A549 treated with Hydrocortisone at 1 μM for 4 hours (cell line): ENCODE results near the gene ZNF850. TPM values are rescaled to one million over a fixed set of nuclear protein-coding genes. Genes with fewer than 3 reads are reported as not detected.

ENCODE experiments used
- total RNA-seq: library from RNA; stranded (reverse); fragments of 200-300 nt; extraction: Qiagen RNA extraction; gene quantifications from 5 replicates; pipeline ENCODE4 v1.2.3, GENCODE V29; 2022

The ZNF850 gene
- 0.32 to 0.74 TPM (median 0.48 TPM) in 5 replicates for total RNA-seq

DNA sequence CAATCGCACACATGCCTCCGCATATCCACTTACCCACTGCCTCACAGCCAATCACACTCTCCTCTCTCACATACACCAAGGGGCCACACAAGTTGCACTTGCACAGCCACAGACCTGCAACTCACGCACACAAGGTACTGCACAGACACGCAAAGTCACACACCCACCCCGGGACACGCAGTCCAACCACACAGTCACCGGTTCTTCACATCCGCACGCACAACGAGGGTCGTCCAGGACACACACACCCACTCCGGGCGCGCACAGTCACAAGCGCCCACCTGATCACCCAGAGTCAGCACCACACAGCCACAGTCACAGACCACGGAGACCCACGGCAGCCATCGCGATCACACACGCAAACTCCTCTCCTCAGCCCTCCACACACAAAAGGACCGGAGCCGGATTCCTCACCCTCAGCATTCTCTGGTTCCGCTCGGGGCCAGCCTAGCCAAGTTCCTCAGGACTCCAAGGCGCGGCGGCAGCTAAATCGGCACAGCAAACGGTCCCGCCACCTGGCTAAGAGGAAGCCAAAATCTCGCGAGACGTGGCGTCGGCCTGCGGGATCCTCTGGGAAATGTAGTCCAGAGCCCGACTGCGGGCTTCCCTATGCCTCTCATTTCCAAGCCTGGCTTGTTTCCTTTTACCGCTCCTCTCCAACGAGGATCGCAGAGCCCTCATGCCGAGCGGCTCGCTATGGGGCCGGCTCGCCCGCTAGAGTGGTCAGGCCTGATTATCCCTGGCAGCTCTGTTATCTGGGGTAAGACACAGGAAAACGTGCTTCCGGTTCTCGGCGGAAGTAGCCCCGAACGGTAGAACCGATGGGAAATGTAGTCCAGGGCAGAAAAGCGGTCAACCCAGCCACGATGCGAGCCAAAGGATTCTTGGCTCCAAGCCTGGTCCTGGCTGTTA is at the start of gene ZNF850:
Gene ZNF850, minus strand, starts transcription at position 497 of the 912 bp plus-strand sequence. CDS start 10,201 bp downstream, outside the sequence.

DNA sequence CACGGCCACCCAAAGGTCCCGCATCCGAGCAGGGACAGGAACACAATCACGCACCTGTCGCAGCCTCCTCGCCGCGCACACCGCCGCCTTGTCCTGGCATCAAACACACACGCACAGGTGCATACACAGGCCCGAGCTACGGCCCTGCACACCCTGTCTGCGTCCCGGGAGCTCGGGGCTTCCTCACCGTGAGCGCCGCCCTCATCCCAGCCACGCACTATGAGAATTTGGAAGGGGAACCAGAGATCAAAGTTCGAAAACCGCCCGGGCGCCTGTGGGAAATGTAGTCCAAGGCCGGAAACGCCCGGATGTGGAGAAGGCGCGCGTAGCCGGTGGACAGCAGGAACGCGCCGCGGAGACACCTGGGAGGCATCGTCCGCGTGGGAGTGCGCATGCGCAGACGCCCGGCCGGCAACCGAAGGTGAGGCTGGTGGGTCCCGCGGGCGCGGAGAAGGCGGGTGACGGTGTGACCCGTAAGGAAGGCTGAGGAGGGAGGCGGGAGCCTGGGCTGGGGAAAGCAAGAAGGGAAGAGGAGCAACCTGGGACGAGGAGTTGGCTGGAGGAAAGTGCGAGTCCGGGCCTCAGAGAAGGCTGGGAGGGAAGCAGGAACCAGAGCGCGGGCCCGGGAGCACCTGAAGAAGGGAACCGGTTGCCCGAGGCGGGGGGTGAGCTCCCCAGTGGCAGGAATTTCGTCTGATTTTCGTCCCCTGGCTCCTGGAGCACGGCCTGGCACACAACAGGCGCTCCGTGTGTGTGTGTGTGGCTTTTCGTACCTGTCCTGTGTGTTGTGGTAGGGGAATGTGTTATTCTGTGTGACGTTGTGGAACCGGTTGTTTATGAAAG is 85.2 kb downstream of the ZNF850 start, which contains the start of gene ZNF567:
Gene ZNF567, plus strand, starts transcription at position 399 of the 843 bp plus-strand sequence. CDS start 7,256 bp downstream, outside the sequence.

Other genes starting within 250 kb of the ZNF850 start
- 4.9 to 12.9 TPM (median 5.8 TPM) in 5 replicates for gene ZNF260, start 244.5 kb downstream of the ZNF850 start, total RNA-seq
- gene ZNF529, start 199.5 kb downstream of the ZNF850 start, total RNA-seq, result 2.1 to 3.4 TPM (median 2.7 TPM) in 5 replicates
- 0.06 to 0.29 TPM (median 0.07 TPM) in 3 of 5 replicates, not detected in the others for gene ZNF382, start 167.5 kb downstream of the ZNF850 start, total RNA-seq
- gene ZNF461, start 106.0 kb downstream of the ZNF850 start, total RNA-seq, result 7.1 to 10.9 TPM (median 7.7 TPM) in 5 replicates
- 7.7 to 10.3 TPM (median 8.0 TPM) in 5 replicates for gene ZNF567, start 85.2 kb downstream of the ZNF850 start, total RNA-seq
- gene ZNF790, start 65.6 kb upstream of the ZNF850 start, total RNA-seq, result 0.10 to 0.29 TPM (median 0.18 TPM) in 5 replicates
- 0.05 to 0.25 TPM (median 0.15 TPM) in 5 replicates for gene ZNF345, start 78.1 kb upstream of the ZNF850 start, total RNA-seq
- gene ZNF829, start 143.5 kb upstream of the ZNF850 start, total RNA-seq, result 0.29 to 0.50 TPM (median 0.40 TPM) in 5 replicates
- 0.84 to 1.5 TPM (median 1.2 TPM) in 5 replicates for gene ZNF568, start 143.5 kb upstream of the ZNF850 start, total RNA-seq